Stimulated activated CD4-positive, alpha-beta T cell treated with anti-CD3 and anti-CD28 coated beads, Interleukin-4, amount 100 ng/mL, for 4 hours (primary cell): ENCODE measurements around the gene DUOX2.

Source experiments
- DNase-seq, 2 experiments: peaks; one replicate each; pipeline ENCODE4 v3.0.0-alpha.2; 2020

DUOX2 gene

GRCh38 chr15:45114076-45114750 is at the start of gene DUOX2, which contains the start of gene DUOXA2:
DUOX2 (minus strand) TSS chr15:45114172; CDS start chr15:45113411, 761 bp downstream.
DUOXA2 (plus strand) TSS chr15:45114326; CDS start chr15:45114606, 280 bp downstream.
- DNase-seq: no peak

DNA sequence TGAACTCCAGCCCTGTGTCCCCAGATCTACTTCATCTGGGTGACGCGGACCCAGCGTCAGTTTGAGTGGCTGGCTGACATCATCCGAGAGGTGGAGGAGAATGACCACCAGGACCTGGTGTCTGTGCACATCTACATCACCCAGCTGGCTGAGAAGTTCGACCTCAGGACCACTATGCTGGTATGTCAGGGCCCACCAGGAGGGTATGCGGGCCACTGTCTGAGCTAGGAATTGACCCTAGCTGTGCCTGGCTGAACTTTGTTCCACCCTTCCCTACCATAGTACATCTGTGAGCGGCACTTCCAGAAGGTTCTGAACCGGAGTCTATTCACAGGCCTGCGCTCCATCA is 49.5 kb upstream of the DUOX2 start:
- DNase-seq: no peak

DNA sequence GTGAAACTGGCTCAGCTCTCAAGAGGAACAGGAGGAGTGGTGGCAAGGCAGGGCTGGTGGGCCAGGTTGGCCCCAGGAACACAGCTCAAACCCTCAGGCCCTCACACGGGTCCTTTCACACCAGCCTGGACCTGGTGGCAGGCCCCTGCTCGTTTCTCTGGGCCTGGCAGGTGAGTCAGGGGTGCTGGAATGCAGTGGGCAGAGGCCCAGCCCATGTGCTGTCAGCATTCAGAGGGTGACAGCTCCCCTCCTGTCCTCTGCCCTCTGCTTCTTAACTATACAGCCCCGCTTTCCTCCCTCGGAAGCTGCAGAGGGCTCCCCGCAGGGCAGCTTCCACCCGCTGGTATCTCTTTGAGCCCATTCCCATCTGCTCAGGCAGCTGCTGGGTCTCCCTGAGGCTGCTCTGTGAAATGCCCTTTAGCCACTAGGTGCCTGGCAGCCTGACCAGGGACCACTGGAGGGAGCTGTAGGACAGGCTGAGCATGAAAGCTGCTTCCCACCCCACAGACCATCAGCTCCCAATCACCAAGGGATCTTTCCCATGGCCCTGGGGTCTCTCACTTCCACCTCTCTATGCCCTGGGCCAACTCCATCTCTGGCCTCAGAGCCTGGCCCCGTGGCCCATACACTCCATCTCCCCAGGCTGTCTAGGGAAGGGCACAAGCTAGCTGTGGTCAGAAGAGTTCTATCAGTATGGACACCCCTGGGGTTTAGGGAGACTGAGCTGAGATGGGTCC is 49.0 kb upstream of the DUOX2 start:
- DNase-seq: peak; percentile 56 to 57

DNA sequence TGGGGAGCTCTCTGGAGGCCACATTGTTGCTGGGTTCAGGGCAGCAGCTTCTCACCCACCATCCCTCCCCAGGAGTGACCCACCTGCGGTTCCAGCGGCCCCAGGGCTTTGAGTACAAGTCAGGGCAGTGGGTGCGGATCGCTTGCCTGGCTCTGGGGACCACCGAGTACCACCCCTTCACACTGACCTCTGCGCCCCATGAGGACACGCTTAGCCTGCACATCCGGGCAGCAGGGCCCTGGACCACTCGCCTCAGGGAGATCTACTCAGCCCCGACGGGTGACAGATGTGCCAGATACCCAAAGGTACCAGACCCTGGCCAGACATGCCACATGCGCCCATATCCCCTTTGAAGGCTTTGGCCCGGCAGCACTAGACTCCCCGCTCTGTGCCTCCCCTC is 47.7 kb upstream of the DUOX2 start:
- DNase-seq: no peak

DNA sequence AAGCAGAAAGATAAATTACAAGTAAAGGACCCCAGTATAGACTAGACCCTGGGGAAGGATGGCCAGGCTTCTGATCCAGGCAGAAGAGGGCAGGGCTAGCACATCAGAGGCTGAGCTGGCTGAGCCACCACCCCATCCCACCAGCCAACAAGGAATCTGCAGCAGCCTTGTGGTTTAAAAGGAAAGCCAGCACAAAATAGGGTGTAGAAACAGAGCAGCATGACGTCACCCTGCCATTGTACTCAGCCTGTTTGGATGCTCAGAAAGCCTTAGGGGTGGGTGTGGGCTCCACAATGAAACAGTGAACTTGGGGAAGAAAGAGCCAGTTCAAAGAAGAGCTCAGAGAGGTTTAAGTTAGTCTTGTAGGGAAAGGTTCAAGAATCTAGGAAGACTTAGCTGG is 44.0 kb upstream of the DUOX2 start:
- DNase-seq: no peak

DNA sequence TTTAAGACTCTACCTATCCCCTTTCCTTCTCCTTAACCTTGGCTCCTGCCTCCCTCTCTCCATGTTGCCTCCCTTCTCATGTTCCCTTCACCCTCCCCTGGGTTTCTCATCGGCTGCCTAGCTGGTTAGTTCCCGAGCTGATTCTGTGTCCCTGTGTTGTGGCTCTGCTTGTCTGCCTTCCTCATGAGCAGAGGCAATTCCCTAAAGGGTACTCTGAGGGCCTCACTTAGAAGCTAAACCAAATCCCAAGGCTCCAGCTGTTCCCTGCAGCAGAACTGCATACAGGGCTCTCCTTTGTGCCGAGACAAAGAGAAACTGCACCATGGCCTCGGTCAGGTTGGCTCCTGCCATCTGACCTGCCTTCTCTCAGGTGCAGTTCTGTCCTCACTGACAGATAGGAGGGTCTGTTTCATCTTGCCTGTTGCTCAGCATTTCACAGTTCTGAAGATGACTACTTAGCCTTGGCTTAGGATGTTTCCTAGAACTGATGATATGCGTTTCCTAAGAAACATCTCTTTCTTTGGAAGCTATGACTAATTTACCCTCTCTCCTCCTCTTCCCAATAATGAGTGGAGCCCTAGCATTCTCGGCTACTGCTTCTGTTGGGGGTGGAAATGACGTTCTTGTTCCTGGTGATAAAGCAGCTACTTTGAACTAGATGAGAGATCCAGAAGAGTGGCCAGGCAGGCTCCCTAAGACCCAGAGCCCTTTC is 42.9 kb upstream of the DUOX2 start:
- no peak for DNase-seq

DNA sequence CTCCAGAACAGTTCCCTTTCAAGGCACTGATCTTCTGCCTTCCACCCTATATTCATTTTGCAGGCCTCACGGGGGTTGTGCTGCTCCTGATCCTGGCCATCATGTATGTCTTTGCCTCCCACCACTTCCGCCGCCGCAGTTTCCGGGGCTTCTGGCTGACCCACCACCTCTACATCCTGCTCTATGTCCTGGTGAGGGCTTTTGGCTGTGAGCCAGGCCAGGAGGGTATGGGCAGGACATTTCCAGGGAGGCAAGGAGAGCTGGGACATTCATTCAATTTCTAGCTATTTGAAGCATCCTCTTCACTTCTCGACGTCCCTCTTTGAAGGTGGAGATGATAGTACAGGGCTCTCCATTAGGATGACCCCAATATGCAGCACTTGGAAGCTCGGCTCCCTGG is 41.8 kb upstream of the DUOX2 start:
- no peak for DNase-seq

DNA sequence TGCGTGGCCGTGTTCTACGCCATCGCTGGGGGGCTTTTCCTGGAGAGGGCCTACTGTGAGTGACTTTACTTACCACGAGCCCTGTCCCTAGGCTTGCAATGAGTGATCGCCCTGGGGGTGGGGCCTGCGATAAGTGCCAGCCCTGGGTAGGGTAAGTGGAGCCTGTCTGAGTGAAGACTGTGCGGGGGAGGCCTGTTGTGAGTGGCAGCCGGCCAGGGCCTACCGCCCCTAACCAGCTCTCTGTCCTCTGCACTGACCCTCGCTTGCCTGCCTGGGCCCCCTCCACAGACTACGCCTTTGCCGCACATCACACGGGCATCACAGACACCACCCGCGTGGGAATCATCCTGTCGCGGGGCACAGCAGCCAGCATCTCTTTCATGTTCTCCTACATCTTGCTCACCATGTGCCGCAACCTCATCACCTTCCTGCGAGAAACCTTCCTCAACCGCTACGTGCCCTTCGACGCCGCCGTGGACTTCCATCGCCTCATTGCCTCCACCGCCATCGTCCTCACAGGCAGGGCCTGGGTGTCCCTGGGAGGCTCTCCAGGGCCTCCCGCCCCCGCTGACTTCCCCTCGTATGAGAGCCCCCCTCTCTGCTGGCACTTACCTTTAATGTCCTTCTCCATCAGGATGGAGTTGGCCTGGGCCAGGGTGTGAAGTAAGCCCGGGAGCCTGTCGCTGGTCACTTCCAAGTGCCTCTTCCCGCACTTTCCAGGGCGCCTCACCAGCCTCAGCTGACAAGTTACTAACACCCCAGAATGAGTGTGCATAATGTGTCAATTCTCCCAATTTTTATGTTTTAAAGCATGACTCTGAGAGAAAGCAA is 38.2 kb upstream of the DUOX2 start:
- DNase-seq: no peak

DNA sequence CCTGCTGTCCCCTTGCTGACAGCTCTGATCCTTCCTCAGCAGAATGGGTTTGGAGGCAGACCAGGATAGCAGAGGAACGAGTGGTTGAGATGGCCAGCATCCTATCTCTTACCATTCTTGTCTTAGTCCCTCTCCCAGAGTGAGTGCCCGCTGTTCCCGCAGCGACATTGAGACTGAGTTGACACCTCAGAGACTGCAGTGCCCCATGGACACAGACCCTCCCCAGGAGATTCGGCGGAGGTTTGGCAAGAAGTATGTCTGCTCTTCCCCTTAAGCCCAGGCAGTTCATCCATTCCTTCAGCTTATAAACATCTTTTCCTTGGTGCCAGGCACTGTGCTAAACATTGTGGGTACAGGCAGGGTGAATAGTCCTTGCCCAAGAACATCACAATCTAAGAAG is 37.0 kb upstream of the DUOX2 start:
- DNase-seq: no peak

- no peak for DNase-seq
These were observed 36.5 kb upstream of the DUOX2 start for GRCh38 chr15:45150481-45150880.

GRCh38 chr15:45149060-45149459 is 35.1 kb upstream of the DUOX2 start:
- DNase-seq: no peak

GRCh38 chr15:45148076-45149059 is 34.4 kb upstream of the DUOX2 start:
- no peak for DNase-seq

GRCh38 chr15:45147606-45148005 is 33.6 kb upstream of the DUOX2 start:
- DNase-seq: no peak

- DNase-seq: no peak
These were observed 32.4 kb upstream of the DUOX2 start for GRCh38 chr15:45146405-45146804.

GRCh38 chr15:45144775-45145174 is 30.8 kb upstream of the DUOX2 start:
- no peak for DNase-seq

GRCh38 chr15:45143946-45144345 is 30.0 kb upstream of the DUOX2 start:
- no peak for DNase-seq

- DNase-seq: no peak
These were observed 29.1 kb upstream of the DUOX2 start for GRCh38 chr15:45143056-45143455.

DNA sequence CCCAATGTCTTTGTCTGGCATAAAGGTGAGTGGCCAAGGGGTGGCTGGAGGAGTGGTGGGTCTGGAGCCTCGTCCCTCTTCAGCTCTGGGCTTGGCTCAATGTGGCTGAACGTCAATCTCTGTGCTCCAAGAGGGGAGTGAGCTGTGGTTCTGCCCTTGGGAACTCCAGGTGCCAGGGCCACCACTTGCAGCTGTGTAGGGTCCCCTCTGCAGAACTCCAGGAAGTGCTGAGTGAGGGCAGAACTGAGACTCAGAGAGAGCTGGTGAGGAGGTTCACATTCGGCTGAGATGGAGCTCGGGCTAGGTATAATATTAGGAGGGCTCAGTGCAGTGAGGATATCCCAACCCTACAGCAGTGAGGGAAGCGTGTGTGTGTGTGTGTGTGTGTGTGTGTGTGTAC is 27.4 kb upstream of the DUOX2 start:
- no peak for DNase-seq

- no peak for DNase-seq
These were observed 26.7 kb upstream of the DUOX2 start for GRCh38 chr15:45140557-45141250.

- no peak for DNase-seq
These were observed 25.8 kb upstream of the DUOX2 start for GRCh38 chr15:45139770-45140169.
